Effector memory CD4-positive, alpha-beta T cell (primary cell): ENCODE measurements around the gene SYCE3.

Experiments
- DNase-seq, 3 donors: peaks; one replicate each; pipeline ENCODE4 v3.0.0-alpha.2; 2020
- H3K27ac ChIP-seq: 2 replicates; pipeline ENCODE4 v1.7.0; 2013; ENCODE audit warnings: mild to moderate bottlenecking, low read length, moderate library complexity; ENCODE audit not compliant: insufficient read depth, poor library complexity, severe bottlenecking
- H3K27me3 ChIP-seq: replicated peaks from 2 replicates; pipeline ENCODE4 v1.7.0; 2013; ENCODE audit warnings: mild to moderate bottlenecking, low read length; ENCODE audit not compliant: insufficient read depth, control insufficient read depth, poor library complexity, severe bottlenecking
- H3K36me3 ChIP-seq: 2 replicates; pipeline ENCODE4 v1.7.0; 2013; ENCODE audit warnings: mild to moderate bottlenecking, low read length, moderate library complexity; ENCODE audit not compliant: control insufficient read depth, insufficient read depth
- H3K4me1 ChIP-seq: 2 replicates; pipeline ENCODE4 v1.7.0; 2013; ENCODE audit warnings: low read length, mild to moderate bottlenecking; ENCODE audit not compliant: control insufficient read depth, insufficient read depth, poor library complexity, severe bottlenecking
- H3K4me3 ChIP-seq: 2 replicates; pipeline ENCODE4 v1.7.0; 2013; ENCODE audit warnings: low read length, low read depth, mild to moderate bottlenecking; ENCODE audit not compliant: insufficient read depth, poor library complexity, severe bottlenecking
- H3K9me3 ChIP-seq: 2 replicates; pipeline ENCODE4 v1.7.0; 2013; ENCODE audit warnings: mild to moderate bottlenecking, low read length, moderate library complexity; ENCODE audit not compliant: control insufficient read depth

Gene SYCE3

GRCh38 chr22:50513175-50513574, 49.5 kb downstream of the SYCE3 start:
- no peak for DNase-seq
- Histone ChIP-seq H3K27ac (no peak overlapping the region), H3K4me1 (peaks cover 7% of the 10 kb centered on the region), H3K36me3 (peaks cover 33% of the 10 kb centered on the region), H3K9me3 (no peaks in the 10 kb centered on the region), H3K4me3 (no peak overlapping the region), H3K27me3 (no peaks in the 10 kb centered on the region)

- peaks cover 29% of the 10 kb centered on the region for H3K36me3 ChIP-seq
- peaks cover 26% of the 10 kb centered on the region for H3K4me1 ChIP-seq
- peak overlapping the region; percentile 83 for H3K4me3 ChIP-seq
- peak overlapping the region; percentile 85 for H3K27ac ChIP-seq
- DNase-seq: no peak
- no peaks in the 10 kb centered on the region for H3K9me3 ChIP-seq
- no peaks in the 10 kb centered on the region for H3K27me3 ChIP-seq
Measured at GRCh38 chr22:50508897-50509296, 53.8 kb downstream of the SYCE3 start.

- Histone ChIP-seq H3K27ac (peak within 1 kb of the TSS; percentile 86), H3K27me3 (no peaks in the 10 kb centered on the region), H3K36me3 (peaks cover 32% of the 10 kb centered on the region), H3K4me1 (peaks cover 26% of the 10 kb centered on the region), H3K9me3 (no peaks in the 10 kb centered on the region), H3K4me3 (peak within 1 kb of the TSS; percentile 95)
- peak in 1 of 3 donors; percentile 94 for DNase-seq
Measured at GRCh38 chr22:50507991-50508884, 54.5 kb downstream of the SYCE3 start, which contains the start of gene NCAPH2. Gene NCAPH2 (plus strand): TSS chr22:50508224. CDS start chr22:50508338, 114 bp downstream.

GRCh38 chr22:50507421-50507990, 55.2 kb downstream of the SYCE3 start, which contains the start of gene LMF2:
Gene LMF2 (minus strand): TSS chr22:50507702. CDS start chr22:50507675, 27 bp downstream.
- peaks cover 34% of the 10 kb centered on the region for H3K36me3 ChIP-seq
- no peaks in the 10 kb centered on the region for H3K27me3 ChIP-seq
- H3K4me1 ChIP-seq: peaks cover 26% of the 10 kb centered on the region
- peak within 1 kb of the TSS; percentile 95 for H3K4me3 ChIP-seq
- peak within 1 kb of the TSS; percentile 86 for H3K27ac ChIP-seq
- DNase-seq: peak; percentile 87 to 95 (median 95)
- H3K9me3 ChIP-seq: no peaks in the 10 kb centered on the region

GRCh38 chr22:50506611-50507420, 55.9 kb downstream of the SYCE3 start:
- H3K4me3 ChIP-seq: peak overlapping the region; percentile 95
- peak overlapping the region; percentile 86 for H3K27ac ChIP-seq
- peaks cover 26% of the 10 kb centered on the region for H3K4me1 ChIP-seq
- no peaks in the 10 kb centered on the region for H3K27me3 ChIP-seq
- H3K9me3 ChIP-seq: no peaks in the 10 kb centered on the region
- no peak for DNase-seq
- peaks cover 33% of the 10 kb centered on the region for H3K36me3 ChIP-seq

GRCh38 chr22:50505776-50506610, 56.7 kb downstream of the SYCE3 start:
- DNase-seq: no peak
- Histone ChIP-seq H3K27me3 (no peaks in the 10 kb centered on the region), H3K27ac (peak overlapping the region; percentile 86), H3K4me3 (peak overlapping the region; percentile 95), H3K4me1 (peaks cover 26% of the 10 kb centered on the region), H3K9me3 (no peaks in the 10 kb centered on the region), H3K36me3 (peaks cover 33% of the 10 kb centered on the region)

- peaks cover 26% of the 10 kb centered on the region for H3K4me1 ChIP-seq
- DNase-seq: no peak
- no peaks in the 10 kb centered on the region for H3K27me3 ChIP-seq
- H3K36me3 ChIP-seq: peaks cover 33% of the 10 kb centered on the region
- H3K4me3 ChIP-seq: no peak overlapping the region
- no peaks in the 10 kb centered on the region for H3K9me3 ChIP-seq
- H3K27ac ChIP-seq: no peak overlapping the region
Measured at GRCh38 chr22:50505276-50505775, 57.4 kb downstream of the SYCE3 start.

- Histone ChIP-seq H3K4me1 (peaks cover 26% of the 10 kb centered on the region), H3K27ac (no peak overlapping the region), H3K36me3 (peaks cover 33% of the 10 kb centered on the region), H3K4me3 (no peak overlapping the region), H3K27me3 (no peaks in the 10 kb centered on the region), H3K9me3 (no peaks in the 10 kb centered on the region)
- no peak for DNase-seq
Measured at GRCh38 chr22:50504369-50505211, 58.1 kb downstream of the SYCE3 start.
